Measurements from ENCODE around the gene FGF18. TPM values are rescaled to one million over a fixed set of nuclear protein-coding genes. Genes with fewer than 3 reads are reported as not detected.

Gene FGF18
- total and polyA plus RNA-seq, 3 donors from 2014 or later, result 0.68 to 1.6 (median 0.79) TPM

- Histone ChIP-seq H3K9me3 (no peaks in the 10 kb centered on the region), H3K27ac (no peak overlapping the region), H3K27me3 (no peaks in the 10 kb centered on the region), H3K4me3 (no peak overlapping the region), H3K4me1 (no peaks in the 10 kb centered on the region), H3K36me3 (ENCODE audit: low read depth, missing control alignments) (no peaks in the 10 kb centered on the region)
- TF ChIP-seq CTCF (IDR thresholded peaks at IDR 0.05) (no peak), POLR2A (IDR thresholded peaks at IDR 0.05) (no peak)
- 85 to 92% methylated on average over 4 of the region's 4 CpGs for WGBS, 2 donors
- DNase-seq, result no peak
- intact Hi-C loops (cut with DNase I; ENCODE audit: low total_unique reads), result loop anchor here (10.0 kb wide), 1 partner anchor 475 kb away; no protein-coding TSS in a partner anchor
Measured at GRCh38 chr5:171429543-171429910, 10.1 kb downstream of the FGF18 start.

GRCh38 chr5:171431251-171431777 lies 11.9 kb downstream of the FGF18 start:
- intact Hi-C loops (cut with DNase I; ENCODE audit: low total_unique reads), result no loop called here
- Histone ChIP-seq H3K27me3 (no peaks in the 10 kb centered on the region), H3K36me3 (ENCODE audit: low read depth, missing control alignments) (no peaks in the 10 kb centered on the region), H3K9me3 (no peaks in the 10 kb centered on the region), H3K4me1 (no peaks in the 10 kb centered on the region), H3K4me3 (no peak overlapping the region), H3K27ac (no peak overlapping the region)
- DNase-seq, result no peak
- no peak for TF ChIP-seq CTCF (IDR thresholded peaks at IDR 0.05)
- no peak for TF ChIP-seq POLR2A (IDR thresholded peaks at IDR 0.05)
- WGBS, 2 donors, result 94 to 95% methylated on average over 7 of the region's 7 CpGs

- WGBS, 2 donors, result 66 to 70% methylated on average over 8 of the region's 8 CpGs
- H3K27ac ChIP-seq, result no peak overlapping the region
- no peaks in the 10 kb centered on the region for H3K9me3 ChIP-seq
- TF ChIP-seq POLR2A (IDR thresholded peaks at IDR 0.05) (no peak), CTCF (IDR thresholded peaks at IDR 0.05) (no peak)
- no peak for DNase-seq
- intact Hi-C loops (cut with DNase I; ENCODE audit: low total_unique reads), result no loop called here
- no peaks in the 10 kb centered on the region for H3K27me3 ChIP-seq
- H3K36me3 ChIP-seq (ENCODE audit: low read depth, missing control alignments), result no peaks in the 10 kb centered on the region
- no peak overlapping the region for H3K4me3 ChIP-seq
- no peaks in the 10 kb centered on the region for H3K4me1 ChIP-seq
Measured at GRCh38 chr5:171432076-171432475, 12.6 kb downstream of the FGF18 start.

DNA sequence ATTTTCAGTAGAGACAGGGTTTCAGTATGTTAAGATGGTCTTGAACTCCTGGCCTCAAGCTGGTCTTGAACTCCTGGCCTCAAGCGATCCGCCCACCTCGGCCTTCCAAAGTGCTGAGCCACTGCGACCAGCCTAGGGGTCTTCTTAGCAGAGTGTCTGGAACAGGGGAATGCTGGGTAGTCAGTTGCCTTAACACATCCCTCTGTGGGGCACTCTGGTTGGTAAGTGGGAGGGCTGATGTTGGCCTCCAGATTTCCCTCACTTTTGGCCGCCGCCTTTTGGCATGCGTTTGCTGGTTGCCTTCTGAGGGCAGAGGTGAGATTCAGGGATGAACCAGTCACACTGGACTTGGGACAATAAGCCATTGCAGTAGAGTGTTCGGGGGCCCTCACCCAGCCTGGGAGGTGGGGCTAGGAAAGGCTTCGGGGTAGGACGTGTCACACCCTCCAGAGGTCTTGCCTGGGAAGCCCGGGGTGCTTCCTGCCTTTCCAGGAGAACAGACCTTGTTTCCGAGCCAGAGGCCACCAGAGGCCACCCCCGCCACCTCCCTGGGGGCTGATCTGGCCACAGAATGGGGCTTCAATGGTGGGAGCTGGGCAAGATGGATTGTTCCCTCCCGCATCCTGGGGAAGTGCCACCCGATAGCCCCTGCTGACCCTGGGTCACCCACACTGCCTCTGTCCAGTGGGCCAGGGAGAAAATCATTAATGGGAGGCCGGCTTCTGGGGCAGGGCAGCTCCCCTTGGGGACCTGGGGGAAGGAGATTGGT lies 13.3 kb downstream of the FGF18 start:
- DNase-seq, result no peak
- H3K4me3 ChIP-seq, result no peak overlapping the region
- no peaks in the 10 kb centered on the region for H3K36me3 ChIP-seq (ENCODE audit: low read depth, missing control alignments)
- WGBS, 2 donors, result 91 to 95% methylated on average over 11 to 16 of the region's 16 CpGs
- intact Hi-C loops (cut with DNase I; ENCODE audit: low total_unique reads), result no loop called here
- H3K9me3 ChIP-seq, result no peaks in the 10 kb centered on the region
- no peak for TF ChIP-seq POLR2A (IDR thresholded peaks at IDR 0.05)
- H3K4me1 ChIP-seq, result no peaks in the 10 kb centered on the region
- no peak overlapping the region for H3K27ac ChIP-seq
- H3K27me3 ChIP-seq, result no peaks in the 10 kb centered on the region

- WGBS, 2 donors, result 83 to 88% methylated on average over 3 to 6 of the region's 6 CpGs
- TF ChIP-seq CTCF (IDR thresholded peaks at IDR 0.05) (no peak), POLR2A (IDR thresholded peaks at IDR 0.05) (no peak)
- H3K27me3 ChIP-seq, result no peaks in the 10 kb centered on the region
- H3K27ac ChIP-seq, result no peak overlapping the region
- no peaks in the 10 kb centered on the region for H3K9me3 ChIP-seq
- H3K4me1 ChIP-seq, result no peaks in the 10 kb centered on the region
- no peak overlapping the region for H3K4me3 ChIP-seq
- intact Hi-C loops (cut with DNase I; ENCODE audit: low total_unique reads), result no loop called here
- H3K36me3 ChIP-seq (ENCODE audit: low read depth, missing control alignments), result no peaks in the 10 kb centered on the region
- DNase-seq, result no peak
Measured at GRCh38 chr5:171433352-171433698, 13.9 kb downstream of the FGF18 start.
